ENCODE results near the gene UNC5B.
"Not testable (repeated sequence)": the region's sequence is repeated elsewhere in the genome, so short reads cannot be mapped to it uniquely, and the experiment has no call there.

The UNC5B gene

GRCh38 chr10:71269301-71270288 is 57.2 kb downstream of the UNC5B start:
- FAIRE-seq = no peak

- FAIRE-seq = no peak
These were observed 58.2 kb downstream of the UNC5B start for GRCh38 chr10:71270301-71271220.

GRCh38 chr10:71271662-71272055 is 59.3 kb downstream of the UNC5B start:
- no peak for FAIRE-seq

- FAIRE-seq = no peak
These were observed 59.8 kb downstream of the UNC5B start for GRCh38 chr10:71272056-71272771.

GRCh38 chr10:71272974-71273373 is 60.6 kb downstream of the UNC5B start:
- not testable (repeated sequence) for FAIRE-seq

GRCh38 chr10:71273506-71273905 is 61.1 kb downstream of the UNC5B start:
- FAIRE-seq = no peak

- no peak for FAIRE-seq
These were observed 62.8 kb downstream of the UNC5B start for GRCh38 chr10:71274901-71275796.

GRCh38 chr10:71276873-71277272 is 64.5 kb downstream of the UNC5B start:
- no peak for FAIRE-seq

GRCh38 chr10:71277914-71278665 is 65.7 kb downstream of the UNC5B start:
- FAIRE-seq = no peak

- no peak for FAIRE-seq
These were observed 66.6 kb downstream of the UNC5B start for GRCh38 chr10:71278691-71279588.

- FAIRE-seq = no peak
These were observed 67.3 kb downstream of the UNC5B start for GRCh38 chr10:71279590-71280170.

- no peak for FAIRE-seq
These were observed 67.8 kb downstream of the UNC5B start for GRCh38 chr10:71280216-71280615.

GRCh38 chr10:71280825-71281224 is 68.5 kb downstream of the UNC5B start:
- FAIRE-seq = no peak

- FAIRE-seq = no peak
These were observed 69.4 kb downstream of the UNC5B start for GRCh38 chr10:71281646-71282322.

- FAIRE-seq = no peak
These were observed 69.9 kb downstream of the UNC5B start for GRCh38 chr10:71282323-71282680.

- FAIRE-seq = no peak
These were observed 71.0 kb downstream of the UNC5B start for GRCh38 chr10:71283410-71283809.

- FAIRE-seq = no peak
These were observed 71.5 kb downstream of the UNC5B start for GRCh38 chr10:71283876-71284275.

GRCh38 chr10:71284544-71285179 is 72.3 kb downstream of the UNC5B start:
- no peak for FAIRE-seq

- FAIRE-seq = no peak
These were observed 72.8 kb downstream of the UNC5B start for GRCh38 chr10:71285180-71285545.

Data from islet of Langerhans (tissue), 1 donor.